Stimulated activated naive CD4-positive, alpha-beta T cell (primary cell): ENCODE results near the gene LHX8.

ENCODE experiments used
- DNase-seq, 6 experiments: peaks; one replicate each; lab custom pipeline; 2025; lab: John Stamatoyannopoulos, UW

The LHX8 gene

DNA sequence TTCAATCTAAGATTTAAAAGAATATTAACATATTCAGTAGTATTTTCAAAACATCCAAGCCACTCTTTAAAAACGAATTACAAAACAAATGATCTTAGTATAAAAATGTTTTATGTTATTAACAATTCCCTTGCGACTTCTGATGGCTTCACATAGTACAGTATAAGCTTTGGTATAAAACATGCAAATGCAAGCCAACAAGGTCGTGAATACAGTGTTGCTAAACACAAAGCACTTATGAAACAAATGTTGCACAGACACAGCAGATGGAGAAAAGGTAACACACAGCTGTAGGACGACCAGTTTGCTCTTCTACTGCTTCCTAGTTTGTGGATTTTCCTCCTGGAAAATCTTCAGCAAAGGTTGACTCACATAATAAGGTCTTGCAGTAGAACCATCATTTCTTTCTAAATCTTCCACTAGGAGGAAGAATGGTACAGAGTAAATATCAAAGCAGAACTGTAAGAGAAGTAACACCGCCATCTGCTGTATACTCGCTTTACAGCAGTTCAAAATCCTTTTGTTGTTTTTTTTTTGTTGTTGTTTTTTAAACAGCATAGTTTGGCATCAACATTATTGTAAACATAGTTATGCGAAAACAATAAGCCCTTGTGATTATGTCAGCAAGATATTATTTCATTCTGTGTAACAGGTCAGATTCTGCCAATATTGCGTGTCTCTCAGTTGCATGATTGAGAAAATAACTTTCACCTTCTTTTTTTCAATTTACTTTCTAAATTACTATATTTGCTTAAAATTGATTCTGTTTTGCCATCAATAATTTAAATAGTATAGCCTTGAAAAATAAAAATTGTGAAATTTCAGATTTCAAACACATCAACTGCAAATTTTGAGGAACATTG is 69.5 kb downstream of the LHX8 start:
- DNase-seq: no peak

DNA sequence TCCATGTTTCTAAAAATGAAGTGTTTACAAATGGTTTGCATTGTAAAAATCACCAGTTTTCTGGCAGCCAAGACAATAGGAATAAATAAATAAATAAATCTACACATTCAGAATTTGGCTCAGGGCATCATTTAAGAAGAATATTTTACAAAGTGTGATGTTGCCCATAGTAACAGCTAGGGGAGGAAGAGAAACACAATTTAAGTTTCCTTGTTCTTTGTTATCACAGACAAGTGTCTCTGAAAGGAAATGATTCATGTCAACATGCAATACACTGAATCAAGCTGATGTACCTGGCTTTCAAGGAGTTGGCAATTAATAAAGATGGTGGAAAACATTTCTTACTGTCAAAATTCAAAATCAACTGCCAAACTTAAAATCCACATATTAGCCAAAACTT is 74.7 kb downstream of the LHX8 start:
- DNase-seq: no peak
